Neural cell (in vitro differentiated cells): ENCODE measurements around the gene MDP1. TPM values are rescaled to one million over a fixed set of nuclear protein-coding genes. Genes with fewer than 3 reads are reported as not detected.

Experiments used
- H2AFZ ChIP-seq: fragments of 200-600, 300-800 bp; sonication (generic), shearing (Covaris generic); 2 replicates; pipeline ENCODE4 v1.6.0; 2014; ENCODE audit warnings: low read depth, mild to moderate bottlenecking, antibody characterized with exemption, low read length, moderate library complexity
- H3F3A ChIP-seq: fragments of 200-600 bp; shearing (Covaris generic); 2 replicates; pipeline ENCODE4 v1.6.1; 2016; ENCODE audit warnings: mild to moderate bottlenecking, moderate library complexity, mixed read lengths, antibody characterized with exemption, low read length; ENCODE audit not compliant: insufficient read depth, poor library complexity, severe bottlenecking
- H3K27ac ChIP-seq: fragments of 200-600, 300-800 bp; sonication (generic), shearing (Covaris generic); 2 replicates; pipeline ENCODE4 v1.5.1; 2014; ENCODE audit warnings: mild to moderate bottlenecking, low read length, moderate library complexity
- H3K27me3 ChIP-seq: fragments of 300-800, 200-600 bp; sonication (generic), shearing (Covaris generic); 2 replicates; pipeline ENCODE4 v1.6.0; 2014; ENCODE audit warnings: mild to moderate bottlenecking, low read depth, low read length, moderate library complexity; ENCODE audit not compliant: insufficient read depth
- H3K36me3 ChIP-seq: fragments of 300-800, 200-600 bp; sonication (generic), shearing (Covaris generic); 2 replicates; pipeline ENCODE4 v1.5.1; 2014; ENCODE audit warnings: mild to moderate bottlenecking, antibody characterized with exemption, low read length, moderate library complexity; ENCODE audit not compliant: insufficient read depth
- H3K4me2 ChIP-seq: fragments of 300-800, 200-600 bp; sonication (generic), shearing (Covaris generic); 2 replicates; pipeline ENCODE4 v1.6.0; 2014; ENCODE audit warnings: mild to moderate bottlenecking, low read length
- H3K4me3 ChIP-seq: fragments of 300-800, 200-600 bp; sonication (generic), shearing (Covaris generic); 2 replicates; pipeline ENCODE4 v1.5.1; 2014; ENCODE audit warnings: mild to moderate bottlenecking, low read length, moderate library complexity
- H3K79me2 ChIP-seq: fragments of 200-600 bp; shearing (Covaris generic); replicated peaks from 2 replicates; pipeline ENCODE4 v1.6.0; 2014; ENCODE audit warnings: mild to moderate bottlenecking, low read length, moderate library complexity; ENCODE audit not compliant: insufficient read depth
- H3K9ac ChIP-seq: fragments of 300-800, 200-600 bp; sonication (generic), shearing (Covaris generic); 2 replicates; pipeline ENCODE4 v1.6.1; 2016; ENCODE audit warnings: mild to moderate bottlenecking, low read length, mixed read lengths
- H3K9me2 ChIP-seq: fragments of 200-600 bp; shearing (Covaris generic); 2 replicates; pipeline ENCODE4 v1.6.1; 2016; ENCODE audit warnings: mild to moderate bottlenecking, low read length, mixed read lengths; ENCODE audit not compliant: insufficient read depth
- H3K9me3 ChIP-seq: fragments of 200-600, 300-800 bp; sonication (generic), shearing (Covaris generic); 2 replicates; pipeline ENCODE4 v1.6.1; 2016; ENCODE audit warnings: mild to moderate bottlenecking, mixed run types, low read length, moderate library complexity, mixed read lengths
- H4K20me1 ChIP-seq: fragments of 200-600 bp; shearing (Covaris generic); 2 replicates; pipeline ENCODE4 v1.6.1; 2016; ENCODE audit warnings: mild to moderate bottlenecking, mixed run types; ENCODE audit not compliant: insufficient read depth
- CTCF ChIP-seq: fragments of 450-650 bp; IDR thresholded peaks from 2 replicates; pipeline ENCODE4 v1.5.1; 2014; ENCODE audit warnings: antibody characterized with exemption, mild to moderate bottlenecking, moderate library complexity; ENCODE audit not compliant: poor library complexity, severe bottlenecking
- EP300 ChIP-seq: fragments of 450-650 bp; conservative IDR thresholded peaks from 2 replicates; pipeline ENCODE4 v1.6.1; 2014; ENCODE audit warnings: antibody characterized with exemption, mild to moderate bottlenecking, moderate library complexity; ENCODE audit not compliant: poor library complexity, severe bottlenecking
- EZH2 ChIP-seq: fragments of 200-600, 300-800 bp; shearing (Covaris generic), sonication (generic); IDR thresholded peaks from 2 replicates; pipeline ENCODE4 v1.6.1; 2014; ENCODE audit warnings: antibody characterized with exemption, low read length, borderline replicate concordance, mild to moderate bottlenecking; ENCODE audit not compliant: insufficient read depth, poor library complexity, severe bottlenecking
- MXI1 ChIP-seq: fragments of 450-650 bp; conservative IDR thresholded peaks from 2 replicates; pipeline ENCODE4 v1.6.1; 2014; ENCODE audit warnings: antibody characterized with exemption, mild to moderate bottlenecking; ENCODE audit not compliant: poor library complexity, severe bottlenecking
- POLR2AphosphoS5 ChIP-seq: IDR thresholded peaks from 2 replicates; pipeline ENCODE4 v1.6.1; 2012
- RAD21 ChIP-seq: fragments of 450-650 bp; conservative IDR thresholded peaks from 2 replicates; pipeline ENCODE4 v1.6.1; 2014; ENCODE audit warnings: antibody characterized with exemption, mild to moderate bottlenecking, moderate library complexity
- REST ChIP-seq: IDR thresholded peaks from 2 replicates; pipeline ENCODE4 v1.6.1; 2012; ENCODE audit warnings: borderline replicate concordance
- SMC3 ChIP-seq: fragments of 450-650 bp; conservative IDR thresholded peaks from 2 replicates; pipeline ENCODE4 v1.6.1; 2014; ENCODE audit warnings: antibody characterized with exemption, mild to moderate bottlenecking, moderate library complexity; ENCODE audit not compliant: poor library complexity
- TAF1 ChIP-seq: IDR thresholded peaks from 2 replicates; pipeline ENCODE4 v1.6.1; 2012; ENCODE audit warnings: low read depth
- polyA plus RNA-seq: library from polyadenylated mRNA; depleted of rRNA; stranded (reverse); fragments of >200 nt; gene quantifications from 2 replicates; pipeline ENCODE4 v1.2.3, GENCODE V29; 2014

MDP1 gene
- polyA plus RNA-seq, 1 donor from 2014 or later: 94.2 TPM

GRCh38 chr14:24194186-24194872 is 21.5 kb downstream of the MDP1 start (continued):
- no peak for TF ChIP-seq REST

- Histone ChIP-seq H3K9me2 (no peaks in the 10 kb centered on the region), H3K36me3 (no peaks in the 10 kb centered on the region), H4K20me1 (peaks cover 3% of the 10 kb centered on the region), H3K27ac (no peak overlapping the region), H3K79me2 (peaks cover 3% of the 10 kb centered on the region), H3F3A (no peaks in the 10 kb centered on the region), H3K27me3 (no peaks in the 10 kb centered on the region), H3K9me3 (no peaks in the 10 kb centered on the region), H3K9ac (no peak overlapping the region), H3K4me2 (no peak overlapping the region), H3K4me3 (no peak overlapping the region), H2AFZ (no peak overlapping the region)
- no peak for TF ChIP-seq RAD21
- TF ChIP-seq EP300: no peak
- TF ChIP-seq SMC3: no peak
- no peak for TF ChIP-seq MXI1
- no peak for TF ChIP-seq CTCF
- TF ChIP-seq EZH2: no peak
- no peak for TF ChIP-seq REST
- TF ChIP-seq POLR2AphosphoS5: no peak
- no peak for TF ChIP-seq TAF1
Observed at GRCh38 chr14:24192933-24193332, 22.9 kb downstream of the MDP1 start.
